Measurements from ENCODE around the gene COBL. TPM values are rescaled to one million over a fixed set of nuclear protein-coding genes. Genes with fewer than 3 reads are reported as not detected.

COBL gene
- total RNA-seq, 1 experiment from 2014 or later, result 63.6 TPM

- no peaks in the 10 kb centered on the region for H3K4me1 Mint-ChIP-seq (ENCODE audit: low read depth, unreplicated experiment)
These were observed 136.5 kb downstream of the COBL start for GRCh38 chr7:51180092-51180491.

GRCh38 chr7:51175992-51176388 lies 140.6 kb downstream of the COBL start:
- Histone ChIP-seq H3K36me3 (ENCODE audit: control insufficient read depth, insufficient read depth, low read length) (no peaks in the 10 kb centered on the region; the same call in 1 of the 2 replicates), H3K4me1 (no peaks in the 10 kb centered on the region), H3K9me3 (no peaks in the 10 kb centered on the region), H3K27me3 (replicated peaks; ENCODE audit: control insufficient read depth, insufficient read depth, low read length) (no peaks in the 10 kb centered on the region), H3K4me3 (ENCODE audit: low read depth, low read length) (no peak overlapping the region)
- ChIA-PET CTCF (no interaction called here), POLR2A (no interaction called here)
- Mint-ChIP-seq H3K27ac (ENCODE audit: unreplicated experiment) (no peak overlapping the region), H3K9me3 (ENCODE audit: unreplicated experiment) (no peaks in the 10 kb centered on the region), H3K4me1 (ENCODE audit: low read depth, unreplicated experiment) (no peaks in the 10 kb centered on the region), H3K4me3 (ENCODE audit: unreplicated experiment) (no peak overlapping the region), H3K27me3 (ENCODE audit: insufficient read depth, unreplicated experiment) (no peaks in the 10 kb centered on the region), H3K36me3 (ENCODE audit: insufficient read depth, unreplicated experiment) (peaks cover 8% of the 10 kb centered on the region)
- no peak for TF ChIP-seq CTCF (IDR thresholded peaks at IDR 0.05; ENCODE audit: insufficient read depth in 1 of 2, low read depth in 1 of 2, low read length in 1 of 2, severe bottlenecking in 1 of 2, unreplicated experiment in 1 of 2)
- no TSS peak for BruUV-seq (replicated peaks)
- intact Hi-C loops (cut with micrococcal nuclease; ENCODE audit: unreplicated experiment), result no loop called here
- DNase-seq, result no peak

More at GRCh38 chr7:51180092-51180491, 136.5 kb downstream of the COBL start:
- H3K4me3 Mint-ChIP-seq (ENCODE audit: unreplicated experiment), result no peak overlapping the region
- no peak for DNase-seq
- Histone ChIP-seq H3K9me3 (no peaks in the 10 kb centered on the region), H3K36me3 (ENCODE audit: control insufficient read depth, insufficient read depth, low read length) (no peaks in the 10 kb centered on the region), H3K4me3 (ENCODE audit: low read depth, low read length) (no peak overlapping the region), H3K27me3 (replicated peaks; ENCODE audit: control insufficient read depth, insufficient read depth, low read length) (no peaks in the 10 kb centered on the region), H3K4me1 (no peaks in the 10 kb centered on the region)
- no peaks in the 10 kb centered on the region for H3K9me3 Mint-ChIP-seq (ENCODE audit: unreplicated experiment)
- POLR2A ChIA-PET, result no interaction called here
- TF ChIP-seq CTCF (IDR thresholded peaks at IDR 0.05; ENCODE audit: insufficient read depth in 1 of 2, low read depth in 1 of 2, low read length in 1 of 2, severe bottlenecking in 1 of 2, unreplicated experiment in 1 of 2), result no peak
- H3K27ac Mint-ChIP-seq (ENCODE audit: unreplicated experiment), result no peak overlapping the region
- no peaks in the 10 kb centered on the region for H3K27me3 Mint-ChIP-seq (ENCODE audit: insufficient read depth, unreplicated experiment)
- peaks cover 28% of the 10 kb centered on the region for H3K36me3 Mint-ChIP-seq (ENCODE audit: insufficient read depth, unreplicated experiment)
- intact Hi-C loops (cut with micrococcal nuclease; ENCODE audit: unreplicated experiment), result no loop called here
- CTCF ChIA-PET, result no interaction called here
- no TSS peak for BruUV-seq (replicated peaks)

GRCh38 chr7:51175316-51175991 lies 141.2 kb downstream of the COBL start:
- no peaks in the 10 kb centered on the region for H3K4me1 ChIP-seq
- no peaks in the 10 kb centered on the region for H3K27me3 Mint-ChIP-seq (ENCODE audit: insufficient read depth, unreplicated experiment)
- POLR2A ChIA-PET, result no interaction called here
- no peaks in the 10 kb centered on the region for H3K4me1 Mint-ChIP-seq (ENCODE audit: low read depth, unreplicated experiment)
- no peaks in the 10 kb centered on the region for H3K27me3 ChIP-seq (replicated peaks; ENCODE audit: control insufficient read depth, insufficient read depth, low read length)
- DNase-seq, result no peak
- no peaks in the 10 kb centered on the region for H3K9me3 ChIP-seq
- H3K36me3 ChIP-seq (ENCODE audit: control insufficient read depth, insufficient read depth, low read length), result no peaks in the 10 kb centered on the region; the same call in 1 of the 2 replicates
- H3K4me3 Mint-ChIP-seq (ENCODE audit: unreplicated experiment), result no peak overlapping the region
- peaks cover 8% of the 10 kb centered on the region for H3K36me3 Mint-ChIP-seq (ENCODE audit: insufficient read depth, unreplicated experiment)
- H3K27ac Mint-ChIP-seq (ENCODE audit: unreplicated experiment), result no peak overlapping the region
- no TSS peak for BruUV-seq (replicated peaks)
- CTCF ChIA-PET, result no interaction called here
- no peak for TF ChIP-seq CTCF (IDR thresholded peaks at IDR 0.05; ENCODE audit: insufficient read depth in 1 of 2, low read depth in 1 of 2, low read length in 1 of 2, severe bottlenecking in 1 of 2, unreplicated experiment in 1 of 2)
- H3K9me3 Mint-ChIP-seq (ENCODE audit: unreplicated experiment), result no peaks in the 10 kb centered on the region
- no peak overlapping the region for H3K4me3 ChIP-seq (ENCODE audit: low read depth, low read length)
- intact Hi-C loops (cut with micrococcal nuclease; ENCODE audit: unreplicated experiment), result no loop called here

All from Caco-2 (cell line).